IPS-20b (cell line): Measurements from ENCODE around the gene C20orf144.
A peak's percentile ranks its signal among the peaks of the same experiment; 100 is the strongest.

Experiments used
- H3K27ac ChIP-seq: one replicate; pipeline ENCODE4 v1.5.1; 2013; ENCODE audit warnings: low read length
- H3K27me3 ChIP-seq: 2 replicates; pipeline ENCODE4 v1.6.1; 2013; ENCODE audit warnings: mild to moderate bottlenecking, low read length, inconsistent platforms; ENCODE audit not compliant: insufficient read depth
- H3K36me3 ChIP-seq: 2 replicates; pipeline ENCODE4 v1.6.1; 2013; ENCODE audit warnings: low read depth, mild to moderate bottlenecking, inconsistent platforms, low read length, moderate library complexity; ENCODE audit not compliant: insufficient read depth
- H3K4me1 ChIP-seq: 2 replicates; pipeline ENCODE4 v1.6.1; 2013; ENCODE audit warnings: mild to moderate bottlenecking, control low read depth, inconsistent platforms, low read length, moderate library complexity; ENCODE audit not compliant: insufficient read depth
- H3K4me3 ChIP-seq: 2 replicates; pipeline ENCODE4 v1.5.1; 2013; ENCODE audit warnings: mild to moderate bottlenecking, low read length, inconsistent platforms
- H3K9ac ChIP-seq: 2 replicates; pipeline ENCODE4 v1.6.1; 2013; ENCODE audit warnings: low read depth, mild to moderate bottlenecking, inconsistent platforms, low read length, moderate library complexity
- H3K9me3 ChIP-seq: 2 replicates; pipeline ENCODE4 v1.6.1; 2013; ENCODE audit warnings: mild to moderate bottlenecking, low read depth, low read length, inconsistent platforms; ENCODE audit not compliant: insufficient read depth

The C20orf144 gene

GRCh38 chr20:33659341-33660034, 2.6 kb upstream of the C20orf144 start:
- Histone ChIP-seq H3K27me3 (peaks cover 4% of the 10 kb centered on the region; the same call in 1 of the 2 replicates), H3K36me3 (peaks cover 5% of the 10 kb centered on the region; the same call in 1 of the 2 replicates), H3K9me3 (no peaks in the 10 kb centered on the region), H3K4me1 (peaks cover 4% of the 10 kb centered on the region; the same call in 1 of the 2 replicates), H3K4me3 (no peak overlapping the region), H3K27ac (no peak overlapping the region), H3K9ac (no peak overlapping the region)

- peaks cover 5% of the 10 kb centered on the region; the same call in 1 of the 2 replicates for H3K4me1 ChIP-seq
- no peak overlapping the region for H3K9ac ChIP-seq
- peaks cover 10% of the 10 kb centered on the region; the same call in 1 of the 2 replicates for H3K27me3 ChIP-seq
- H3K9me3 ChIP-seq: no peaks in the 10 kb centered on the region
- H3K36me3 ChIP-seq: peaks cover 5% of the 10 kb centered on the region; the same call in 1 of the 2 replicates
- no peak overlapping the region for H3K27ac ChIP-seq
- H3K4me3 ChIP-seq: no peak overlapping the region
Observed at GRCh38 chr20:33660035-33660684, 2.0 kb upstream of the C20orf144 start.

- H3K4me1 ChIP-seq: peaks cover 5% of the 10 kb centered on the region; the same call in 1 of the 2 replicates
- peaks cover 10% of the 10 kb centered on the region; the same call in 1 of the 2 replicates for H3K27me3 ChIP-seq
- H3K9me3 ChIP-seq: no peaks in the 10 kb centered on the region
- H3K27ac ChIP-seq: no peak overlapping the region
- H3K36me3 ChIP-seq: peaks cover 5% of the 10 kb centered on the region; the same call in 1 of the 2 replicates
- H3K4me3 ChIP-seq: no peak overlapping the region
- H3K9ac ChIP-seq: no peak overlapping the region
Observed at GRCh38 chr20:33660685-33661058, 1.5 kb upstream of the C20orf144 start.

GRCh38 chr20:33663161-33664084, 1.3 kb downstream of the C20orf144 start:
- peak overlapping the region; percentile 74 for H3K4me3 ChIP-seq
- H3K27me3 ChIP-seq: peaks cover 19% of the 10 kb centered on the region
- H3K27ac ChIP-seq: no peak overlapping the region
- no peaks in the 10 kb centered on the region for H3K36me3 ChIP-seq
- peaks cover 11% of the 10 kb centered on the region; the same call in 1 of the 2 replicates for H3K4me1 ChIP-seq
- no peaks in the 10 kb centered on the region for H3K9me3 ChIP-seq
- H3K9ac ChIP-seq: peak overlapping the region; percentile 81; the same call in 1 of the 2 replicates

- no peak overlapping the region for H3K27ac ChIP-seq
- H3K4me1 ChIP-seq: peaks cover 11% of the 10 kb centered on the region; the same call in 1 of the 2 replicates
- peaks cover 8% of the 10 kb centered on the region for H3K36me3 ChIP-seq
- H3K9me3 ChIP-seq: no peaks in the 10 kb centered on the region
- peak overlapping the region; percentile 74 for H3K4me3 ChIP-seq
- peak overlapping the region; percentile 81; the same call in 1 of the 2 replicates for H3K9ac ChIP-seq
- peaks cover 19% of the 10 kb centered on the region for H3K27me3 ChIP-seq
Observed at GRCh38 chr20:33664085-33664761, 2.1 kb downstream of the C20orf144 start.

GRCh38 chr20:33664762-33665144, 2.6 kb downstream of the C20orf144 start:
- Histone ChIP-seq H3K9ac (peak overlapping the region; percentile 81; the same call in 1 of the 2 replicates), H3K27ac (no peak overlapping the region), H3K36me3 (peaks cover 8% of the 10 kb centered on the region), H3K9me3 (no peaks in the 10 kb centered on the region), H3K27me3 (peaks cover 19% of the 10 kb centered on the region), H3K4me1 (peaks cover 11% of the 10 kb centered on the region; the same call in 1 of the 2 replicates), H3K4me3 (no peak overlapping the region)

GRCh38 chr20:33666293-33667244, 4.4 kb downstream of the C20orf144 start, which contains the start of gene ACTL10:
Gene ACTL10, plus strand, starts transcription at chr20:33666943. Its CDS starts 555 bp downstream, at chr20:33667498.
- Histone ChIP-seq H3K4me3 (peak within 1 kb of the TSS; percentile 69), H3K9me3 (no peaks in the 10 kb centered on the region), H3K27ac (no peak within 1 kb of the TSS), H3K4me1 (peaks cover 11% of the 10 kb centered on the region; the same call in 1 of the 2 replicates), H3K36me3 (peaks cover 16% of the 10 kb centered on the region), H3K9ac (peak within 1 kb of the TSS; percentile 72; the same call in 1 of the 2 replicates), H3K27me3 (peaks cover 19% of the 10 kb centered on the region)

- Histone ChIP-seq H3K4me3 (peak overlapping the region; percentile 69), H3K9ac (no peak overlapping the region; the same call in 1 of the 2 replicates), H3K27me3 (peaks cover 19% of the 10 kb centered on the region)
Observed at GRCh38 chr20:33667245-33667675, 5.1 kb downstream of the C20orf144 start.

GRCh38 chr20:33667676-33668465, 5.7 kb downstream of the C20orf144 start:
- no peak overlapping the region for H3K9ac ChIP-seq
- no peak overlapping the region for H3K27ac ChIP-seq

More at GRCh38 chr20:33667245-33667675, 5.1 kb downstream of the C20orf144 start:
- Histone ChIP-seq H3K27ac (no peak overlapping the region), H3K4me1 (peaks cover 11% of the 10 kb centered on the region; the same call in 1 of the 2 replicates), H3K36me3 (peaks cover 19% of the 10 kb centered on the region), H3K9me3 (no peaks in the 10 kb centered on the region)

More at GRCh38 chr20:33667676-33668465, 5.7 kb downstream of the C20orf144 start:
- H3K9me3 ChIP-seq: no peaks in the 10 kb centered on the region
- H3K36me3 ChIP-seq: peaks cover 19% of the 10 kb centered on the region
- peaks cover 11% of the 10 kb centered on the region; the same call in 1 of the 2 replicates for H3K4me1 ChIP-seq
- peak overlapping the region; percentile 69 for H3K4me3 ChIP-seq
- peaks cover 19% of the 10 kb centered on the region for H3K27me3 ChIP-seq
